Gastrocnemius medialis (tissue), 4 donors: ENCODE measurements around the gene ERMP1. TPM values are rescaled to one million over a fixed set of nuclear protein-coding genes. Genes with fewer than 3 reads are reported as not detected.

Experiments
- ATAC-seq, 2 donors: fragments of 150-250 bp; one replicate each; pipeline ENCODE4 v1.9.1; 2016
- DNase-seq, 2 donors: peaks; one replicate each; pipeline ENCODE4 v3.0.0-alpha.2; 2019
- H3K27ac ChIP-seq, 4 donors: fragments of 200-600 bp; sonication (generic); 1 replicate in 1 of 4; 2 replicates in 3 of 4; pipeline ENCODE4 v1.5.1; 2016 to 2018; ENCODE audit warnings: mild to moderate bottlenecking in 2 of 4, moderate library complexity in 1 of 4
- H3K27me3 ChIP-seq, 3 donors: fragments of 200-600 bp; sonication (generic) in 2 of 3; 1 replicate in 1 of 3; 2 replicates in 2 of 3; pipeline versions ENCODE4 v1.5.1 to v1.6.0; 2016 to 2019; ENCODE audit warnings: mild to moderate bottlenecking in 1 of 3, moderate library complexity in 1 of 3
- H3K36me3 ChIP-seq, 2 donors: fragments of 200-600 bp; sonication (generic) in 1 of 2; one replicate each; pipeline ENCODE4 v1.5.1; 2017 to 2018
- H3K4me1 ChIP-seq, 2 donors: fragments of 200-600 bp; sonication (generic) in 1 of 2; one replicate each; pipeline ENCODE4 v1.5.1; 2016 to 2017; ENCODE audit warnings: mild to moderate bottlenecking in 2 of 2
- H3K4me3 ChIP-seq, 4 donors: fragments of 200-600 bp; sonication (generic) in 3 of 4; 1 replicate in 1 of 4; 2 replicates in 3 of 4; pipeline ENCODE4 v1.5.1; 2016 to 2019; ENCODE audit warnings: mild to moderate bottlenecking in 2 of 4
- H3K9me3 ChIP-seq, 3 donors: fragments of 200-600 bp; sonication (generic) in 2 of 3; 1 replicate in 1 of 3; 2 replicates in 2 of 3; pipeline ENCODE4 v1.5.1; 2016 to 2019
- CTCF ChIP-seq, 5 experiments: fragments of 450-650 bp in 3 of 5; fragments of 200-600 bp in 2 of 5; sonication (generic) in 2 of 5; IDR thresholded peaks in 4 of 5; conservative IDR thresholded peaks in 1 of 5; 1 replicate in 4 of 5; 2 replicates in 1 of 5; pipeline ENCODE4 v1.5.1; 2016 to 2019; ENCODE audit warnings: antibody characterized with exemption in 5 of 5, mild to moderate bottlenecking in 3 of 5, moderate library complexity in 3 of 5
- POLR2A ChIP-seq, 2 donors: fragments of 450-650 bp; IDR thresholded peaks; one replicate each; pipeline ENCODE4 v1.6.1; 2017; ENCODE audit warnings: antibody characterized with exemption in 2 of 2, mild to moderate bottlenecking in 2 of 2, moderate library complexity in 2 of 2
- in situ Hi-C, 4 donors: fragments of 200-750 bp; cut with MboI; loops; one replicate each; pipeline versions ENCODE4 v1.15.0 to v1.8.0; 2017; ENCODE audit warnings: low sequenced_read_pairs in 4 of 4
- intact Hi-C: fragments of 100-400 bp; cut with DNase I; formaldehyde crosslinking; loops from one replicate; pipeline ENCODE4 v1.15.1; 2023; ENCODE audit warnings: low total_unique reads
- total RNA-seq, 4 donors: library from RNA; depleted of rRNA; stranded (reverse); fragments of >200 nt; gene quantifications; one replicate each; pipeline versions ENCODE4 v1.1.0 to v1.2.3, GENCODE V29; 2016

Gene ERMP1
- total RNA-seq, 4 donors from 2014 or later: 4.4 to 7.4 (median 6.3) TPM

DNA sequence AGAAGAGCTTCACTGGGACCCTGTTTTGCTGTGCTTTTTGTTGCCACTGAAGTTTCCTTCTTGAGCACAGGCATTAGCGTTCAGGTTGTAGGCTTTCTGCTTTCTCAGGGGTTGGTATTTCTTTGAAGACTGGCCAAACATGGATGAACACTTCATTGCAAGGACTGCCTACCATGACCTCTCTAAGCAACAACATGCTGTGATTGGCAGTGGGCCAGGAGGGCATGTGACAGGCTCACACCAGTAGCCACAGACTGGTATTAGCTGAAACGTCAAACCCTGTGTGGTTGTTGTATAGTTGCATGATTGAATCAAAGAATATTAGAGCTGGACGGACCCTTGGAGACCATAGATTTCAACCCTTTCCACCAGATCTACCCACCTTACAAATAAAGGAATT lies 37.8 kb upstream of the ERMP1 start:
- Histone ChIP-seq H3K4me1 (no peaks in the 10 kb centered on the region), H3K36me3 (peaks cover 0 to 12% of the 10 kb centered on the region in 2 donors), H3K27ac (no peak overlapping the region), H3K9me3 (no peaks in the 10 kb centered on the region), H3K27me3 (no peaks in the 10 kb centered on the region), H3K4me3 (no peak overlapping the region)
- no peak for TF ChIP-seq CTCF (IDR thresholded peaks at IDR 0.05 in 4 of 5, conservative IDR thresholded peaks at IDR 0.05 in 1 of 5)
- no peak for TF ChIP-seq POLR2A (IDR thresholded peaks at IDR 0.05)
- intact Hi-C loops (no loop called here), in situ Hi-C loops (no loop called here)
- ATAC-seq: no peak
- no peak for DNase-seq

DNA sequence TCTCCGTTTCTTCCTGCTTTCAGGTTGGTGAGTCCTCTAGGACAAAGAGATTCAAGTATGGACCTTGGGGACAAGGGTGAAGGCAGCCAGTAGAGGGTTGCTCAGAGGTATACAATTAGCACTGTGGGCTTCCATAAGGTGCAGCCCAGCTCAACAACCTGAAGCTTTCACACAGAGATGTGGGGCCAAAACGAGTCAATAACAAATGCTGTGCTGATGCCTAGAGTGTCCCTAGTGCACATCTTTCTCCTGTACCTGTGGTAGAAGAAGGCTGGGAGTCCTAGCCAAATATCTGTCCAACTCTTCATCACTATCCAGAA lies 37.1 kb upstream of the ERMP1 start:
- in situ Hi-C loops: no loop called here
- no peak for TF ChIP-seq POLR2A (IDR thresholded peaks at IDR 0.05)
- intact Hi-C loops: no loop called here
- no peaks in the 10 kb centered on the region for H3K27me3 ChIP-seq
- no peak for ATAC-seq
- H3K9me3 ChIP-seq: no peaks in the 10 kb centered on the region
- peaks cover 0 to 12% of the 10 kb centered on the region in 2 donors for H3K36me3 ChIP-seq
- H3K4me3 ChIP-seq: no peak overlapping the region
- no peak for DNase-seq
- H3K27ac ChIP-seq: no peak overlapping the region
- no peaks in the 10 kb centered on the region for H3K4me1 ChIP-seq

DNA sequence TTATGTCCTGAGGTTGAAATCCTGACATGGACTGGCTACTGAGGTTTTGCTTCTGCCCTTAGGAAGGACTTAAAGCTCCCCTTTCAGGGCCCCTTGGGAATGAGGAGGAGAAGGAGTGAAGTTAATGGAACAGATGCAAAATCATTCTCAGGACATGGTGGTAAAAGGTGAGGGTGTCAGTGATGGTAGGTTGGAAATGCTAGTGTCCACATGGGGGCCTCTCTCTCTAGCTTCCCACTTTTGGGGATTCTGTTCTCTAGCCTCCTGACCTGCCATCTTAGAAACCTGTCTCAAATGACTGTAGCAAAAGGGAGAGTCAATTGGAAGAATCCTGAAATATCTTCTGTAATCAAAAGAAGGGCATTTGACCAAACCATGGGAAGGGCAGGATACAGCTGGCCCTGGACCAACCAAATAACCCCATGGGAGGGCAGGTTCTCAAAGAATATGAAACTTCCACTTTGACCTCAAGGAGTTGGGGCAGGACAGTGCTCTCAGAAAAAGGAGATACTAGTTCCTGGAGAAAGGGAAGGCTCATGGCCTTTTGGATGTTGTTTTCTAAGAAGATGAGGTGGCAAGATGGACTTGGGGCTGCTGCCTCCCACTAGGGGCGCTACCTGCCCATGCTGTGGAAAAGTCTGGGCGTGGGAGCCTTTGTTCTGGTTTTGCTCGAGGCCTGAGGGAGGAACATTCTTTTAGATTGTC lies 36.5 kb upstream of the ERMP1 start:
- Histone ChIP-seq H3K4me1 (no peaks in the 10 kb centered on the region), H3K36me3 (peaks cover 0 to 12% of the 10 kb centered on the region in 2 donors), H3K9me3 (no peaks in the 10 kb centered on the region), H3K27me3 (no peaks in the 10 kb centered on the region), H3K4me3 (no peak overlapping the region), H3K27ac (no peak overlapping the region)
- TF ChIP-seq CTCF (IDR thresholded peaks at IDR 0.05 in 4 of 5, conservative IDR thresholded peaks at IDR 0.05 in 1 of 5) (no peak), POLR2A (IDR thresholded peaks at IDR 0.05) (no peak)
- intact Hi-C loops (no loop called here), in situ Hi-C loops (no loop called here)
- no peak for ATAC-seq
- no peak for DNase-seq

DNA sequence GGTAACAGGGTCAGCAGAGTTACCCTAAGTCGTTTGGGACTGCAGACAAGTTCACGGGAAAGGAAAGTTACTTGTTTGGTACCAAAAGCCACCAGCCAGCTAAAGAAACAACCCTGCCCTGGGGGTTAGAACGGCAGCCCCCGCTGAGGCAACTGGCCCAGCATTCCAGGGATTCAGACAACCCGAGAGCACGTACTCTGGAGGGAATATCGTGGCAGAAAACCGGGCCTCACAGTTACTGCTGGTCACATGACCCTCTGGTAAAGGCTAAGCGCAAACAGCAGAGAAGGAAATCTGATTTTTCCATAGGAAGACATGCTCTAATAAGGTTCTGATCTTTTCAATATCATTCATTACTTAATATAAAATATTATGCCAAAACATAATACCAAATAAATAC lies 35.3 kb upstream of the ERMP1 start:
- TF ChIP-seq POLR2A (IDR thresholded peaks at IDR 0.05): no peak
- no peak for TF ChIP-seq CTCF (IDR thresholded peaks at IDR 0.05 in 4 of 5, conservative IDR thresholded peaks at IDR 0.05 in 1 of 5)

GRCh38 chr9:5866685-5867084 lies 33.8 kb upstream of the ERMP1 start:
- H3K4me3 ChIP-seq: no peak overlapping the region
- in situ Hi-C loops: no loop called here
- TF ChIP-seq CTCF (IDR thresholded peaks at IDR 0.05 in 4 of 5, conservative IDR thresholded peaks at IDR 0.05 in 1 of 5) (no peak), POLR2A (IDR thresholded peaks at IDR 0.05) (no peak)
- DNase-seq (no peak), ATAC-seq (no peak)
- H3K4me1 ChIP-seq: no peaks in the 10 kb centered on the region
- H3K27ac ChIP-seq: no peak overlapping the region
- intact Hi-C loops: no loop called here
- no peaks in the 10 kb centered on the region for H3K9me3 ChIP-seq
- peaks cover 0 to 12% of the 10 kb centered on the region in 2 donors for H3K36me3 ChIP-seq
- H3K27me3 ChIP-seq: no peaks in the 10 kb centered on the region

More for the DNA sequence above, 35.3 kb upstream of the ERMP1 start:
- Histone ChIP-seq H3K36me3 (peaks cover 0 to 12% of the 10 kb centered on the region in 2 donors), H3K9me3 (no peaks in the 10 kb centered on the region), H3K4me3 (no peak overlapping the region), H3K4me1 (no peaks in the 10 kb centered on the region), H3K27ac (no peak overlapping the region), H3K27me3 (no peaks in the 10 kb centered on the region)
- ATAC-seq (no peak), DNase-seq (no peak)
- in situ Hi-C loops (no loop called here), intact Hi-C loops (no loop called here)
